HG02571 (cell line): Measurements from ENCODE around the gene SLMAP.

ENCODE experiments used
- ATAC-seq: cut with Tn5 transposase; IDR thresholded peaks from one replicate; pipeline ENCODE4 v1.9.1; 2021; ENCODE audit warnings: mild to moderate bottlenecking, moderate library complexity; ENCODE audit not compliant: unreplicated experiment

Gene SLMAP

DNA sequence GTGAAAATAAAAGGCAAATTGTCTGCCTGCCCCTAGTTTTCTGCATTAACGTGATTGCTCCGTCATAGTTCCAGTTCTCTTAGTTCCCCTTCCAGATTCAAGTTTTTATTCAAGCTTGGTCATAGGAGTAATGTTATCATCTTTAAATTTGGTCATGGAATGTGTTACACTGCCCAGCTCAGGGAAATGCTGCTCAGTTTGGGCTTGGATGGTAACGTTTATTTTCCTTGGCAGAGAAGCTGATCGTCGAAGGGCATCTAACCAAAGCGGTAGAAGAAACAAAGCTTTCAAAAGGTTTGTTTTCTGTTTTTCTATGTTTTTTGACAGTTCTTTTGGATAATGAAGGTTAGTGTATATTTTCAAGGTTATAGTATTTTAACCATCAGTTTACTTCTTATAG is 133.7 kb downstream of the SLMAP start:
- ATAC-seq = no peak

DNA sequence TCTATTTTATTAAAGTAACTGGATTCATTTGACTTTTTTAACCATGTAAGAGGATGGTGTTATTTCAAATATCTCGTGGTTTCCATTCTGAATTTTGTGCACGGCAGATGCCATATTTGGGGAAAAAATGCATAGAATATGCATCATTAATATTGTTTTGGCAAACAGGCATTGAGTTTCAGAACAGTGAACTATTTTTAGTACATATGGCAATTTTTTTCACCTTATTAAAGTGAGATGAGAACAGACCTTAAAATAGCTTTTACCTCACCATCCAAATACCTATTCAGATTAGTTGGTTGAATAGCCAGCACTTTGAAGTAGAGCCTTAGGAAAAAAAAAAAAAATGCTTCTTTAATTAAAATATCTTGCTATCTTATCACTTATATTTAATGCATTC is 134.8 kb downstream of the SLMAP start:
- no peak for ATAC-seq

DNA sequence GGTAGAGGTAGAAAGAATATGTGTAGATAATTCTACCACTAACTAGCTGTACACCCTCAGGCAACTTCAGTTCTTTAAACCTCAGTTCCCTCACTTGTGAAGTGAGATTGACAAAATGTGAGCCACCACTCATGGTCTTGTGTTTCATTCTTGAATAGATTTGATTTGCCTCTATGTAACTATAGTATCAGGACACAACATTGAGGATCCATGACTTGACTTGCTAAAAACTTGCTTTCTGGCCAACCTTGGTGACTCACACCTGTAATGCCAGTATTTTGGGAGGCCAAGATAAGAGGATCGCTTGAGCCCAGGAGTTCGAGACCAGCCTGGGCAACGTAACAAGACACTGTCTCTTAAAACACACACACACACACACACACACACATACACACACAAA is 136.3 kb downstream of the SLMAP start:
- ATAC-seq = no peak

DNA sequence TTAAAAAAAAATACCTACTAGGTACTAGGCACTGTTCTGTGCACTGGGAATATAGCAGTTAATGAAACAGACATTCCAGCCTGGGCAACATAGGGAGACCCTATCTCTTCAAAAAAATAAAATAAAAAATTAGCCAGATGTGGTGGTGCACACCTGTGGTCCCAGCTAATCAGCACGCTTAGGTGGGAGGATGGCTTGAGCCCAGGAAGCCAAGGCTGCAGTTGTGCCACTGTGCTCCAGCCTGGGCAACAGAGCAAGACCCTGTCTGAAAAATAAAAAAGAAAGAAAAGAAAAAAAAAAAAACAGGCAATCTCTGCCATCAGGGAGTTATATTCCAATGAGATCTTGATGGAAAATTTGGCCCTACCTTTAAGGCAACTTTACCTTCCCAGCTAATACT is 137.0 kb downstream of the SLMAP start:
- ATAC-seq = no peak

DNA sequence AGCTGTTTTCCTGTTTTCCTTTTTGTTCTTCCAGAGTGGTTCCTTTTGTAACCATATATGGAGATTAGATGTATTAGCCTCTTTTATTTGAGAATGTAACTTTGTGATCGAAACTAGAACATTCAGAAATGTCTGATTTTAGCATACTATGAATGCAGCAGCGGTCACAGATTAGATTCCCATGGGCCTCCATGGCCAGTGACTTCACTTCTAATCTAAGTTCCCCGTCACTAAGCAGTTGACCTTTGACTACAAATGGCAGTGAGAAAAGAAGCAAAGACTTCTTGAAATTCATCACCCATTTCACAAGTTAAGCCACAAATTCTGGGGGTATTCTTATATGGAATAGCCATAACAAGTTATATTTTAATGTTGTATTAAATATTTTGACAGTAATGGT is 137.6 kb downstream of the SLMAP start:
- ATAC-seq = no peak

DNA sequence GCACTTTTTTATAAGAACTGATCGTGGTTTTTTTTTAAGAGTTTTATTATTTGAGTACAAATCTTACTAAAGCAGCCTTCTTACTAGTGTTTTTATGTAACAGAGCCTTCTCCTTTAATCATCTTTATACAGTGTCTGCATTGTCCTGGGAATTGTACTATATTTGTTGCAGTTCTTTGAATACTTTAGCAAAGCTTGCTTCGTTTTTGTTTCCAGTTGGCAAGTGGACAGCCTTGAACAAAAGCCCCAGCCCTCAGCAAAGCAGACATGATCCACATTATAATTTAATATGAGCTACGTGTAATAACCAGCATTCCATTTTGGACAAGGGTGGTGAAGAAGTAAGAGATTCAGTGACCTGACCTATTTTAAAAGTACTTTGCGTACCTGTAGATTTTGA is 139.9 kb downstream of the SLMAP start:
- ATAC-seq = no peak

DNA sequence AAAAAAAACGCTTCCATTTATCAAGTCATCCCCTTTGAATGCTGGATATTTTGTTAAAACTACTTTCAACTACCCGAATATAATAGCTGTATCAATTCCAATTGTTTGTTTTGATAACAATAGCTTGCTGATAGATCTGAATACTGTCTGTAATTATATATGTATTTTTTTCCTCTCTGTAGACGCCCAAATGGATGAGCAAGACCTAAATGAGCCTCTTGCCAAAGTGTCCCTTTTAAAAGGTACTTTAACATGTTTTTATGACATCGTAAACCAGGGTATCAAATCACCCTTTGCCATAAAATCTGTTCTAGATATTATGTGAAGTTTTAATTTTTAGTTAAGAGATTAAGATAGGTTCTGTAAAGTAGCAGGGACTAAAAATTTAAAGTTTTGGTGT is 140.6 kb downstream of the SLMAP start:
- ATAC-seq = no peak

DNA sequence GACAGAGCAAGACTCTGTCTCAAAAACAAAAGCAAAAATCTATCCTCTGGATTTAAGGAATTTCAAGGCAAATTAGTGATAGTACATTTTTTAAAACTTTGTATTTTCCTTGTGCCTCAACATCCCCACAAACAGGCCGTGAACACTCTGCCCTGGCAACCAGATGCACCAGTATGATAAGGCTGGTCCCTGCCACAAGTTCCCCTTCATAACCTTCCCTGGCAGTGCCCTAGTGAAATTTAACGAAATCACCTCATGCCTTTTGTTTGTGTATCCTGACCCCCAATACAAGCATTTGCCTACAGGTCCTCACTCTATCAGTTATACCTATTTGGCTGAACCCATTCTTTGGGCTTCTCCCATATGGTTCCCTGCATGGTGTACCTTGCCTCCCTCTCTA is 144.7 kb downstream of the SLMAP start:
- no peak for ATAC-seq

DNA sequence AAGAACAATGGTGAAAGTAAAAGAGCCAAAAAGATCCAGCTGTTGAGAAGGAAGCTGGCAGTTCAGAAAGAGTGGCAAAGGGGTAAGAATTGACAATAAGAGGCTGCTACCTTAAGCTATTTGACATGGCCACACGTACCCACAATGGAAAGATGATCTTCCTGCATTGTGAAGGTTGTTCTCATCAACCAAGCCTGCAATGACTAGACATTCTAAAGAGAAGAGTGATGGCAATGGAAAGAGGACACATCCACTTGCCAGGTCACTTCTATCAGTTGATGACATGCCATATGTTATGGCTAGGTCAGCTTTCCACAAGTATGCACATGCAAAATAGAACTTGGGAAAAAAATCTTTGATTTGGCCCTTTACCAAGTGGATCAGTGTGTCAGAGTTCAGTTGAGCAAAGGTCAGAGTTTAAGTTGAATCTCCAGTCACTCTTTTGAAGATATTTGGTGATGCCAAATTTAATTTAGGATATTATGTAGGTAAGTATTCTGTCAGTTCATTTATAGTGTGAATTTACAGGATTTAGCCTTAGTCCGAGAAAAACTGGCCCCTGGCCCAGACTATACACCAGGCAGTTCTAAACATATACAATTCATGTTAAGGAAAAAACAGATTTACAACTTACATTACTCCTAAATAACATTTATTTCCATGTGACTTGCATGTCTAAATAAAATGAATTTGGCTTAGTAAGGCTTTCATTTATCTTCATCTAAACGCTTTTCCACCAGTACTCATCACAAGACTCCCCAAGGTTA is 147.2 kb downstream of the SLMAP start:
- no peak for ATAC-seq

DNA sequence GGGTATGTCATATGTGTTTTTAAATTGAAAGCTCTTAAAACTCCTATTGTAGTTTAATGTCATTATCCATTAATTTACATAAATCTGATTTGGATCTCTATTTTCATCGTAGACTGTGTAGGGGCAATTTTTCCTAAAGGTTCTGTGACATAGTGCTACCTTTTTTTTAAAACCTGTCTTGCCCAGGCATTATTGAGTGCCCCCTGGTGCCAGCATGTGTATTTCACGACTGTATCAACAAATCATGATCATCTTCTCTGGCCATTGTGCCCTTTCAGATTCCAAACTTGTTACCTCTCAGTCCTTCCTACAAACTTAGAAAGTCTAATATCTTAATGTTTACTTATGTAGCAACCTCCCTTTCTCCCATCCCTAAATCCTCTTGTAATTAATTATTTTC is 154.9 kb downstream of the SLMAP start:
- no peak for ATAC-seq

DNA sequence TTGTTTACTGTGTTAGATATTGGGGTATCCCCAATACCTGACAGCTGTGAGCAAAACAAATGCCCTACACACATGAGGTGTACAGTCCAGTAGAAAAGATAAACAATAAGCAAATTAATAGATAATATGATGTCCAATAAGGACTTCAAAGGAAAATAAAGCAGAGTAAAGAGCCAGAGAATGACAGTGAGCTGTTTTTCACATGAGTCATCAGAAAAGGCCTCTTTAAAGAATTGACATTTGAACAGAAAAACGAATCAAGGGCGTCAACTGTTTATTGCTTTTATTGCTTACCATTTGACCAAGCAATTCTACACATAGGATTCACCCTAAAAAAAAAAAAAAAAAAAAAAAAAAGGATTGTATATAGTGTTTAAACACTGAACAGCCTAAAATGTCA is 155.5 kb downstream of the SLMAP start:
- no peak for ATAC-seq

DNA sequence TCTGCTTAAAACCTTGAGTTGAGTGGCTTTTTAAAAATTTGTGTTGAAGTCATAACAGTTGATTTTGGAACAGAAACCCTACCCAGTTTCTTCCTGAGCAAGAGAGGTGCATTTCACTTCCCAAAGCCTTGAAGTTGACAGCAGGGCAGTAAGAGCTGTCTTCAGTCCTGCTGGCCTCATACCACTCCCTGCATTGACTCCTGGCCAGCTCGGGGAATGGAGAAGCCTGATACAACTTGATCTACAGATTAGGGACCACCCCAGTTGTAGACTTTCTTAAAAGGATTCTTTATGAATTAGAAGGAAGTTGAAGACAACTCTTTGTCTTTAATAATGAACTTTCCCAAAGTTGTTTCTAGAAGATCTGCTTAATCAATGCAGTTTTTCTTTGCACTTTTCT is 161.5 kb downstream of the SLMAP start:
- ATAC-seq = no peak

DNA sequence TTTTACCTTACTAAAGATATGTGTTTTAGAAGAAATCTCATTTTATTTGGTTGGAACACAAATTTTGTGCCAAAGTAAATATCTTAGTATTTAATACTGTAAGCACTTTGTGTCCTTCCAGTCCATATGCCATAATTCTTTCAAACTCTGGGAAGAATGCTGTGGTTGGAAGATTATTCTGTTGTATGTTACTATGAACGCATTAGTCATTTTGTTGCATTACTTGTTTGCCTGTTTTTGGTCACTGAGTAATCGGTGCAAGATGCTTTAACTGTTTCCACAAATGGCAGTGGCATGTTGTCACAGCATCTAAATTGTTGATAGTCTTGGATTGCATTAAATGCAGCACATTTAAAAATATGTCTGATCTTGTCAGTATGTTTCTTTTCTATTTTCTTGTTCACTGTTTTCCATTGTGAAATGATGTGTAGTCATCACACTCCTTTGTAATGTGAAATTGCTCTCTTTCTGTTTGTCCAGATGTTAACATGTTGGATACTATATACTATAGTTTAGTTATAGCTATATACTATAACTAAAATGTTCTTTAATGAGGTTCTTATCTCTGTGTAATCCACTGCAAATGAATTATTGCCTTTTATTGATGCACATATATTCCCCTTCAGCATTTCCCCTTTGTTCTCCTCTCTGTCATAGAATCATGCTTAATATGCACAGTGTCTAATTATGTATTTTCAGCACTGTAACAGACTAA is 162.2 kb downstream of the SLMAP start:
- ATAC-seq = no peak

DNA sequence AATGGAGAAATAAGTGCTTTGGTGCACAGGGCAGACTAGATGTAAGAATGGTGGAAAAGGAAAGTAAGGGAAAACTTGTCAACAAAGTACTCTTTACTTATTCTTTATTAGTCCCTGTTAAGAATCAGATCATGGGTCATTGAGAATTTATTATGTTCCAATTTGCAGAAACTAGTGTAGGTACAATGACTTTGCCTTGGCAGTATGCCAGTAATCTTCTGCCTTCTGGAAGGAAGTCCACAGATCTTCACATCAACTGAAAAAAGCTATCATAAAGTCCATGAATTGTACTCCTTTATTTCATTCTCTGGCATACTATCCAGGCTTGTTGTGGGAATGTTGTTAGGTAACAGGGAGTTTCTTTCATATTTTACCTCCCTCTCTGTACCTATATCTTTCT is 163.9 kb downstream of the SLMAP start:
- no peak for ATAC-seq

DNA sequence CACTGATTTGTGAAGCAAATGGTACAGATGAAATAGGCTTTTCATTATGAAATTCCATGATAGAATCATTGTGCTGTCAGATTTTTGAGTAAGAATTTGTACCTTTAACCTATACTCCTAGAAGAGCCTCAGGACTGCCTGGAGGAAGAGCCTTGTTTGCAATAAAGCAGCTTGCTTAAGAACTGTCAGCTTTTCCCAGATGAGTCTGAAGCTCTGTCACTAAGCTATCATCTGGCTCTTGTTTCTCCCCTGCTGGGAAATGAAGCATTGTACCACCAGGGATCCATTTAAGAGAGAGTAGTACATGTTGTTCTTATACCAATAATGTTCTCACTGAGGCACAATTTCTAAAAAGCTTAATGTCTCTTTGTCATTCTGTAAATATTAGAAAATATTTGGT is 167.0 kb downstream of the SLMAP start:
- ATAC-seq = no peak

DNA sequence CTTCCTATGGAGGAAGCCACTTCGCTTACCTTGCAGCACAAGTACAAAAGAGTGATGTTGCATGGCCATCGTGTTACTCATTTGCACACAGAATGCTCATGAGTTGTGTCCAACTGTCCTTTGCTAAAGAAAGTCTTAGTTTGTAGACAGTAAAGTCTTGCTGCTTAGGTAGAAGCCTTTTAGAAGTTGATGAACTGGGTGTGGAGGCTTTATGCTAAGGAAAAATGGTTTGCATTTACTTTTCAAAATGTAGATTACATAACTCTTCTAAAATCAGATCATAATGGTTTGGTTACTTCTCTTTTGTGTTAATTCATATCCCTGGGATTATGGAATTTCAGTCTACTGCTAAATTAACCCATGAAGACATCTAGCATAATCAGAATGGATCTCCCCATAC is 167.6 kb downstream of the SLMAP start:
- no peak for ATAC-seq

DNA sequence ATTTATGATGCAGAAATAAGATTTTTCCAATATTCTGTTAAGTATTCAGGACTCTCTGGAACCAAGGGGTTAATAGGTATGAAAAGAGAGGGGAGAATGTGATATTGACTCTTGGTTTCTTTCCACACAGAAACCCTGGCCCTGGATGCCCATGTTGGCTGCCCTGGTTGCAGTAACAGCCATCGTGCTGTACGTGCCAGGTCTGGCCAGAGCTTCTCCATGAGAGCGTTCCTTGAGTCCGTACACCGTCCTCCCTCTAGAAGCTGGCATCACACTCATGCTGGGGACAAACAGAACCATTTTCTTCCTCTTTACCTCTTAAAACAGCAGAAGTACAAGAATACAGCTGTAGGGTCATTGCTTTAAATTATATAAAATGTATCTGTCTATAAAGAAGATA is 171.1 kb downstream of the SLMAP start:
- ATAC-seq = no peak

DNA sequence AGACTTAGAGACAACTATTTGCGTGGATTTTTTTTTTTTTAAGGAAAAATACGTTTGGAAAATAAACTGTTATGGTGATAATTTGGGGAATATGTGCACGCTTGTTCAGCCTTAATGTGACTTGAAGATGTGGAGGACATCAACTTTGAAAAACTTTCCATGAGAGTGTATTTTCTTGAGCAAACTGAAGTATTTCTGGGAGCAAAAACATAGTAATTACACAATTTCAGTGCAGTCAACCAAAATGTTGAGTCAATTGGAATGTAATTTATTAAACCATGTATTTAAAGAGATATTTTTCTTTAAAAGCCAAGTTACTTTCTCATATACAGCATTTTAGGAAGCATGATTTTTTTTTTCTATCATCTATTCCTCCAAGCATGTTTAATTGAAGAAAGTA is 171.8 kb downstream of the SLMAP start:
- no peak for ATAC-seq

DNA sequence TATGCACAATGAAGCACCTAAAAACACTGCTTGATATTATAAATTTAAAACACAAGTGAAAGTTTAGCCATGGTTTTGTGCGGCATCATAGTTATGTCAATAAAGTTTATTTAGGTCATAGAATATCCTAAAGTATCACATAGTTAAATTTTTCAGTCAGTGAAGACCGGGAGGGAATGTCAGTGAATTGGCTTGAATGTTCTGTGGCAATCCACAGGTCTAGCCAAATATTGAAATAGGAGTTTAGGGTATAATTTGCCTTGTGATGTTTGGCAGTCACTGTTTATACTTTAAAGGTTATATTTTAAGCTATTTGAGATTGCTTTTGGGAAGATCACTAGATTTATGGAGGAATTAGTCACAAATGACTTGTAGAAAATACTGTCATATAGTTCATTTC is 172.4 kb downstream of the SLMAP start:
- no peak for ATAC-seq

DNA sequence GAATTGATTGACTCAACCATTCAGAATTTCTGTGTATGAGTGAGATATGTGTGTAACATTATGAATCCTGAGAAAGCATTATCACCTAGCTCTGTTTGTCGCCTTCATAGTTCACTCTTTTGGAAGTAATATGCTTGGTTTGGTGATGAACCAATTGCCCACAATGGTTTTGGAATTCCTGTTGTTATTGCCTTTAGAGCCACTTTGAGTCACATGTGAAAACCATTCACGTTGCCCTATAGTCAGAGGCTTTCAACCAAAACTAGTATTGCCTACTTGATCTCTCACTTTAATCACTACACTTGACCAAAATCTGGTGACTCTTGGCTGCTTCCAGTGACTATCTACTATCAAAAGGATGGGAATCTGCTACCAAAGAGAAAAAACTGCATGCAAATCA is 173.9 kb downstream of the SLMAP start:
- no peak for ATAC-seq

DNA sequence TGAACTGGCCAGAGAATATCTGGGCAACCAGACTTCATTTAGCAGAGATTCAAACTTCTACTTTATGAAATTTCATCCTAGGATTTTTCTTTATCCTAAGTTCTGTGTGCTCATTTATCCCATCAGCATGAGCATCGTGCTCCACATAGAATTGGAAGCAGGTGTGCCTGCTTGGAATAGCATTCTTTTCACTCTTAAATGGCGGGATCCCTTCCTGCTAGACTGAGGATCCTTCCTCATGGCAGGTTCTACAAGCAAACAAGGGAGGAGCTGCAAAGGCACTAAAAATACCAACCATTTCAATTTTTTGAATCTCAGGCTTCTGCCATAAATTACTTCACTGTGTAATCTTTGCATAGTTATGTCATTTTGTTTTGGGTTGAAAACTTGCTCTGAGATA is 177.5 kb downstream of the SLMAP start:
- no peak for ATAC-seq

DNA sequence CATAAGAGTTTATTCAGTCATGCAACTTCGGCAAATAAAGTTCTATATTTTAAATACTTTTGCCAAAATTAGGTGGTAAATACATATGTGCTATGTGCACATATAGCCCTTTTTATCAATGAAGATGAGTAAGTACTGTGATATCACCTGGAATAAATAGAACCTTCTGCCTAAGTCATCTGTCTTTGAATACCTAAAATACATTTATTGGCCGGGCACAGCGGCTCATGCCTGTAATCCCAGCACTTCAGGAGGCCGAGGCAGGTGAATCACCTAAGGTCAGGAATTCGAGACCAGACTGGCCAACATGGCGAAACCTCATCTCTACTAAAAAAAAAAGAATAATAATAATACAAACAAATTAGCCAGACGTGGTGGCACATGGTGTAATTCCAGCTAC is 178.3 kb downstream of the SLMAP start:
- no peak for ATAC-seq

DNA sequence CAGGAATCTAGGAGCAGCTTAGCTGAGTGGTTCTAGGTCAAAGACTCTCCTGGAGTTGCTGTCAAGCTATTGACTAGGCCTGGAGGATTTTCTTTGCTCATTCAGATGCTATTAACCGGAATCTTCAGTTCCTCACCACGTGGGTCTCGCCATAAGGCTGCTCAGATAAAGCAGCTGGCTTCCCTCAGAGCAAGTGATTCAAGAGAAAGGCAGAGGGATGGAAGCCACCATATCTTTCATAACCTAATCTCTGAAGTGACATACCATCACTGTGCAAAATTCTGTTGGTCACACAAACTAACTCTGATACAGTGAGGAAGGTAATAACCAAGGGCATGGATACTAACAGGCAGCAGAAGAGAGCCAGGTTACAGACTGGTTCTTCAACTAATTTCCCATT is 179.4 kb downstream of the SLMAP start:
- ATAC-seq = no peak
